IMR-90 (cell line): ENCODE data around the gene NFE2. TPM values are rescaled to one million over a fixed set of nuclear protein-coding genes. Genes with fewer than 3 reads are reported as not detected.

ENCODE experiments used
- ATAC-seq: fragments of 200-7000 bp; cut with Tn5 transposase; 2 replicates; pipeline ENCODE4 v1.9.1; 2020; ENCODE audit warnings: low read depth, mild to moderate bottlenecking, moderate library complexity
- BruUV-seq: library from RNA; stranded (reverse); fragments of 400-500 nt; replicated peaks from 2 replicates; lab custom pipeline; 2021; lab: Mats Ljungman, UMichigan
- CTCF ChIA-PET: fragments of 300-600 bp; formaldehyde crosslinking; extraction: SDS; loops from one replicate; lab custom pipeline; 2021; ENCODE audit warnings: antibody characterized with exemption; lab: Yijun Ruan, JAX
- POLR2A ChIA-PET: fragments of 300-600 bp; sonication (Branson Sonifier 250); formaldehyde crosslinking; loops from one replicate; lab custom pipeline; 2022; ENCODE audit warnings: antibody characterized with exemption; ENCODE audit not compliant: unreplicated experiment; lab: Charles Lee
- DNase-seq: peaks from one replicate; pipeline ENCODE4 v3.0.0; 2013
- H2AFZ ChIP-seq: replicated peaks from 2 replicates; pipeline ENCODE3; 2013; ENCODE audit warnings: low read length, mild to moderate bottlenecking; ENCODE audit not compliant: poor library complexity
- H2AK5ac ChIP-seq: 2 replicates; pipeline ENCODE4 v1.6.1; 2013; ENCODE audit warnings: low read depth, low read length, inconsistent platforms
- H2AK9ac ChIP-seq: replicated peaks from 2 replicates; pipeline ENCODE3; 2013; ENCODE audit warnings: mild to moderate bottlenecking, low read depth, low read length, moderate library complexity; ENCODE audit not compliant: poor library complexity
- H2BK120ac ChIP-seq: 2 replicates; pipeline ENCODE4 v1.6.1; 2013; ENCODE audit warnings: low read depth, low read length, inconsistent platforms
- H2BK15ac ChIP-seq: 3 replicates; pipeline ENCODE4 v1.6.1; 2013; ENCODE audit warnings: low read depth, low read length, inconsistent platforms
- H2BK20ac ChIP-seq: 2 replicates; pipeline ENCODE4 v1.6.1; 2013; ENCODE audit warnings: low read depth, mild to moderate bottlenecking, inconsistent platforms, low read length, moderate library complexity
- H2BK5ac ChIP-seq: 2 replicates; pipeline ENCODE4 v1.6.1; 2013; ENCODE audit warnings: mild to moderate bottlenecking, low read depth, low read length, inconsistent platforms; ENCODE audit not compliant: poor library complexity, severe bottlenecking
- H3K14ac ChIP-seq: replicated peaks from 2 replicates; pipeline ENCODE4 v1.6.1; 2013; ENCODE audit warnings: low read depth, low read length, inconsistent platforms
- H3K18ac ChIP-seq: 2 replicates; pipeline ENCODE4 v1.6.1; 2013; ENCODE audit warnings: low read depth, low read length, control low read depth
- H3K23ac ChIP-seq: 2 replicates; pipeline ENCODE4 v1.6.1; 2013; ENCODE audit warnings: low read depth, low read length, inconsistent platforms
- H3K27ac ChIP-seq: 2 replicates; pipeline ENCODE4 v1.5.1; 2013; ENCODE audit warnings: mild to moderate bottlenecking, control low read depth, low read length; ENCODE audit not compliant: insufficient read depth
- H3K27me3 ChIP-seq: 2 replicates; pipeline ENCODE4 v1.6.1; 2013; ENCODE audit warnings: low read length; ENCODE audit not compliant: control insufficient read depth, insufficient read depth
- H3K36me3 ChIP-seq: 2 replicates; pipeline ENCODE4 v1.6.1; 2013; ENCODE audit warnings: low read length, mixed read lengths; ENCODE audit not compliant: control insufficient read depth, insufficient read depth
- H3K4ac ChIP-seq: 2 replicates; pipeline ENCODE4 v1.6.1; 2013; ENCODE audit warnings: low read depth, low read length, inconsistent platforms
- H3K4me1 ChIP-seq: 2 replicates; pipeline ENCODE4 v1.6.1; 2013; ENCODE audit warnings: low read length, mixed read lengths; ENCODE audit not compliant: control insufficient read depth, insufficient read depth
- H3K4me2 ChIP-seq: 2 replicates; pipeline ENCODE4 v1.6.1; 2013; ENCODE audit warnings: low read depth, mild to moderate bottlenecking, control low read depth, low read length, moderate library complexity
- H3K4me3 ChIP-seq: 2 replicates; pipeline ENCODE4 v1.5.1; 2013; ENCODE audit warnings: low read depth, mild to moderate bottlenecking, control low read depth, low read length, moderate library complexity; ENCODE audit not compliant: insufficient read depth
- H3K56ac ChIP-seq: 2 replicates; pipeline ENCODE4 v1.6.1; 2013; ENCODE audit warnings: low read length, inconsistent platforms; ENCODE audit not compliant: insufficient read depth; ENCODE audit errors: extremely low read depth
- H3K79me1 ChIP-seq, 2 experiments: 2 replicates each; pipeline ENCODE4 v1.6.1; 2013; ENCODE audit warnings: low read length in 2 of 2, inconsistent platforms in 1 of 2, low read depth in 1 of 2
- H3K9ac ChIP-seq: 2 replicates; pipeline ENCODE4 v1.6.1; 2013; ENCODE audit warnings: low read depth, low read length, control low read depth
- H3K9me1 ChIP-seq: 2 replicates; pipeline ENCODE4 v1.6.1; 2013; ENCODE audit warnings: low read length, inconsistent platforms; ENCODE audit not compliant: insufficient read depth
- H3K9me3 ChIP-seq: 2 replicates; pipeline ENCODE4 v1.6.1; 2013; ENCODE audit warnings: low read length; ENCODE audit not compliant: control insufficient read depth, insufficient read depth
- H4K20me1 ChIP-seq: 2 replicates; pipeline ENCODE4 v1.6.1; 2013; ENCODE audit warnings: low read length, inconsistent platforms; ENCODE audit not compliant: insufficient read depth
- H4K5ac ChIP-seq: 2 replicates; pipeline ENCODE4 v1.6.1; 2013; ENCODE audit warnings: mild to moderate bottlenecking, low read depth, low read length, control low read depth
- H4K8ac ChIP-seq, 2 experiments: 2 replicates each; pipeline ENCODE4 v1.6.1; 2013; ENCODE audit warnings: low read depth in 2 of 2, low read length in 2 of 2, control low read depth in 1 of 2, inconsistent platforms in 1 of 2
- H4K91ac ChIP-seq: 2 replicates; pipeline ENCODE4 v1.6.1; 2013; ENCODE audit warnings: low read depth, low read length, inconsistent platforms; ENCODE audit not compliant: insufficient read depth
- BHLHE40 ChIP-seq: fragments of 150-350 bp; IDR thresholded peaks from 2 replicates; pipeline ENCODE4 v1.6.1; 2016; ENCODE audit warnings: mild to moderate bottlenecking, low read depth, low read length
- CEBPB ChIP-seq: IDR thresholded peaks from 2 replicates; pipeline ENCODE4 v1.6.1; 2012; ENCODE audit warnings: low read depth, low read length, improper control_type of control experiment
- CHD1 ChIP-seq: IDR thresholded peaks from 2 replicates; pipeline ENCODE4 v1.6.1; 2012; ENCODE audit warnings: low read depth, low read length, improper control_type of control experiment
- CTCF ChIP-seq: conservative IDR thresholded peaks from 2 replicates; pipeline ENCODE4 v1.5.1; 2012; ENCODE audit warnings: mild to moderate bottlenecking, low read depth, low read length, improper control_type of control experiment
- ELK1 ChIP-seq: fragments of 150-350 bp; IDR thresholded peaks from 2 replicates; pipeline ENCODE4 v1.6.1; 2016; ENCODE audit warnings: low read depth, mild to moderate bottlenecking, low read length, moderate library complexity, borderline replicate concordance
- FOS ChIP-seq: fragments of 150-350 bp; IDR thresholded peaks from 2 replicates; pipeline ENCODE4 v1.6.1; 2016; ENCODE audit warnings: low read depth, low read length
- MAFK ChIP-seq: IDR thresholded peaks from 2 replicates; pipeline ENCODE4 v1.6.1; 2012; ENCODE audit warnings: low read depth, low read length, improper control_type of control experiment
- MAZ ChIP-seq: IDR thresholded peaks from 2 replicates; pipeline ENCODE4 v1.6.1; 2012; ENCODE audit warnings: low read depth, mild to moderate bottlenecking, low read length, improper control_type of control experiment, moderate library complexity, borderline replicate concordance
- MXI1 ChIP-seq: IDR thresholded peaks from 2 replicates; pipeline ENCODE4 v1.6.1; 2012; ENCODE audit warnings: low read depth, mild to moderate bottlenecking, low read length, moderate library complexity, borderline replicate concordance
- NFE2L2 ChIP-seq: fragments of 150-350 bp; IDR thresholded peaks from 2 replicates; pipeline ENCODE4 v1.6.1; 2016; ENCODE audit warnings: low read depth, mild to moderate bottlenecking, low read length
- POLR2A ChIP-seq: IDR thresholded peaks from 2 replicates; pipeline ENCODE4 v1.6.1; 2012; ENCODE audit warnings: mild to moderate bottlenecking, low read depth, low read length
- RAD21 ChIP-seq: IDR thresholded peaks from 2 replicates; pipeline ENCODE4 v1.6.1; 2012; ENCODE audit warnings: low read length, improper control_type of control experiment
- RCOR1 ChIP-seq: IDR thresholded peaks from 2 replicates; pipeline ENCODE4 v1.6.1; 2012; ENCODE audit warnings: mild to moderate bottlenecking, low read length, improper control_type of control experiment; ENCODE audit not compliant: insufficient replicate concordance
- RFX5 ChIP-seq: IDR thresholded peaks from 2 replicates; pipeline ENCODE4 v1.8.0; 2012; ENCODE audit warnings: low read depth, mild to moderate bottlenecking, low read length, moderate library complexity
- SMC3 ChIP-seq: fragments of 150-350 bp; IDR thresholded peaks from 2 replicates; pipeline ENCODE4 v1.6.1; 2016; ENCODE audit warnings: low read depth, mild to moderate bottlenecking, antibody characterized with exemption, low read length, moderate library complexity
- USF2 ChIP-seq: fragments of 150-350 bp; IDR thresholded peaks from 2 replicates; pipeline ENCODE4 v1.6.1; 2017; ENCODE audit warnings: mild to moderate bottlenecking, antibody characterized with exemption, low read length, low read depth
- WGBS, 2 experiments: methylation state at CpG; one replicate each; pipeline versions ENCODE4 v1.1.5 to v1.1.7; 2013; ENCODE audit warnings: missing lambda C conversion rate in 2 of 2; ENCODE audit not compliant: insufficient read length in 1 of 2; ENCODE audit errors: extremely low coverage in 2 of 2; 5-methylcytosine and 5-hydroxymethylcytosine counted together
- dilution Hi-C: fragments of 300-500 bp; cut with HindIII; formaldehyde crosslinking; loops from one replicate; pipeline ENCODE4 v1.14.3; 2018; ENCODE audit warnings: low sequenced_read_pairs; ENCODE audit not compliant: unreplicated experiment
- in situ Hi-C: fragments of 300-500 bp; cut with MboI; formaldehyde crosslinking; loops from 3 replicates; pipeline ENCODE4 v1.14.3; 2019; ENCODE audit warnings: low sequenced_read_pairs, inconsistent platforms, mixed read lengths
- intact Hi-C: fragments of 100-400 bp; cut with micrococcal nuclease; formaldehyde crosslinking; loops from 2 replicates; pipeline ENCODE4 v1.10.0; 2022
- polyA plus RNA-seq, 3 experiments: library from polyadenylated mRNA; depleted of rRNA; stranded (reverse); fragments of >200 nt; gene quantifications; 2 replicates each; pipeline ENCODE4 v1.2.3, GENCODE V29; 2012; ENCODE audit warnings: low replicate concordance in 1 of 3
- total RNA-seq: library from RNA; depleted of rRNA; stranded (reverse); fragments of >200 nt; gene quantifications from 2 replicates; pipeline ENCODE4 v1.2.3, GENCODE V29; 2012

NFE2 gene
- total and polyA plus RNA-seq, 2 of the 4 experiments (the other 2 are of a cell fraction), result 0.18 to 0.32 TPM

- Histone ChIP-seq H3K36me3 (peaks cover 47% of the 10 kb centered on the region), H3K4ac (no peak overlapping the region), H2AFZ (no peak overlapping the region), H3K27me3 (no peaks in the 10 kb centered on the region), H3K14ac (no peak overlapping the region), H4K91ac (no peak overlapping the region), H2BK120ac (no peak overlapping the region), H3K4me2 (no peak overlapping the region), H2BK15ac (no peak overlapping the region), H4K20me1 (no peaks in the 10 kb centered on the region), H3K9me3 (no peaks in the 10 kb centered on the region), H3K23ac (no peak overlapping the region), H3K4me3 (no peak overlapping the region), H3K27ac (no peak overlapping the region), H2BK5ac (no peak overlapping the region), H4K5ac (no peak overlapping the region), H2AK9ac (no peak overlapping the region), H3K79me1 (0 out of 4 replicates have a peak, but pooled peaks cover 0 to 3% of the 10 kb centered on the region in 2 experiments), H3K18ac (no peak overlapping the region), H3K56ac (no peak overlapping the region), H3K9ac (no peak overlapping the region), H3K4me1 (peaks cover 21% of the 10 kb centered on the region), H2AK5ac (no peak overlapping the region), H4K8ac (no peak overlapping the region), H2BK20ac (no peak overlapping the region), H3K9me1 (peaks cover 8% of the 10 kb centered on the region; the same call in 1 of the 2 replicates)
- ATAC-seq (no peak), DNase-seq (no peak)
- no CpG with 5 or more reads among the region's 4 CpGs for WGBS, 2 experiments
- in situ Hi-C loops (no loop called here), dilution Hi-C loops (no loop called here), intact Hi-C loops (no loop called here)
- ChIA-PET CTCF (no interaction called here), POLR2A (no interaction called here)
- BruUV-seq, result no TSS peak
- no peak for TF ChIP-seq NFE2L2
- TF ChIP-seq CEBPB, result no peak
- no peak for TF ChIP-seq CTCF
- no peak for TF ChIP-seq MAZ
- no peak for TF ChIP-seq RFX5
- no peak for TF ChIP-seq BHLHE40
- TF ChIP-seq ELK1, result no peak
- no peak for TF ChIP-seq USF2
- TF ChIP-seq CHD1, result no peak
- no peak for TF ChIP-seq FOS
- no peak for TF ChIP-seq MAFK
- no peak for TF ChIP-seq POLR2A
- no peak for TF ChIP-seq SMC3
- no peak for TF ChIP-seq MXI1
- TF ChIP-seq RAD21, result no peak
- TF ChIP-seq RCOR1, result no peak
Measured at GRCh38 chr12:54349036-54349435, 48.2 kb upstream of the NFE2 start.
